Left lung (tissue), 10 donors: Measurements from ENCODE around the gene OSCAR. TPM values are rescaled to one million over a fixed set of nuclear protein-coding genes. Genes with fewer than 3 reads are reported as not detected.

ENCODE experiments used
- ATAC-seq: fragments of 200-7000 bp; cut with Tn5 transposase; one replicate; pipeline ENCODE4 v1.9.1; 2020; ENCODE audit warnings: moderate library complexity
- DNase-seq, 4 donors: peaks; one replicate each; pipeline ENCODE4 v3.0.0-alpha.2; 2013 to 2020
- H3K27ac ChIP-seq, 2 donors: fragments of 200-600 bp; sonication (generic) in 1 of 2; one replicate each; pipeline versions ENCODE4 v1.5.0 to v1.8.0; 2020 to 2021
- H3K27me3 ChIP-seq, 2 donors: fragments of 200-600 bp; sonication (generic) in 1 of 2; one replicate each; pipeline versions ENCODE4 v1.5.0 to v1.8.0; 2020 to 2021
- H3K36me3 ChIP-seq, 2 donors: fragments of 200-600 bp; sonication (generic) in 1 of 2; one replicate each; pipeline versions ENCODE4 v1.5.0 to v1.8.0; 2020 to 2021
- H3K4me1 ChIP-seq, 2 donors: fragments of 200-600 bp; one replicate each; pipeline ENCODE4 v1.8.0; 2021
- H3K4me3 ChIP-seq, 2 donors: fragments of 200-600 bp; sonication (generic) in 1 of 2; one replicate each; pipeline versions ENCODE4 v1.5.0 to v1.8.0; 2020 to 2021; ENCODE audit warnings: mild to moderate bottlenecking in 1 of 2
- H3K9me3 ChIP-seq, 2 donors: fragments of 200-600 bp; sonication (generic) in 1 of 2; one replicate each; pipeline versions ENCODE4 v1.5.0 to v1.8.0; 2020 to 2021
- intact Hi-C, 2 donors: fragments of 100-400 bp; cut with DNase I; formaldehyde crosslinking; loops; one replicate each; pipeline versions ENCODE4 v1.11.2 to v1.14.2; 2022
- polyA plus RNA-seq, 6 donors: library from polyadenylated mRNA; unstranded; fragments of 120-200 nt; gene quantifications; one replicate each; pipeline ENCODE4 v1.2.1, GENCODE V29; 2013; ENCODE audit not compliant: insufficient read length in 6 of 6
- total RNA-seq, 2 donors: library from RNA; stranded (reverse); fragmentation: NEBNext Ultra II Directional; extraction: Animal tissue kit (Norgen Biotek cat#: 25700); gene quantifications; one replicate each; pipeline ENCODE4 v1.2.1, GENCODE V29; 2021
- TF ChIP-seq, protein P1 (sequence below), 2 donors: fragments of 200-600 bp; sonication (generic) in 1 of 2; IDR thresholded peaks; one replicate each; pipeline versions ENCODE4 v1.5.0 to v1.8.0; 2021; ENCODE audit warnings: antibody characterized with exemption in 2 of 2
- donor health status: DM: no; HTN: yes; CAD: no.
- donor health status: DM: no; HTN: no; CAD: no.

Gene OSCAR
- total and polyA plus RNA-seq, 8 donors, result 0.43 to 57.1 (median 0.58) TPM

DNA sequence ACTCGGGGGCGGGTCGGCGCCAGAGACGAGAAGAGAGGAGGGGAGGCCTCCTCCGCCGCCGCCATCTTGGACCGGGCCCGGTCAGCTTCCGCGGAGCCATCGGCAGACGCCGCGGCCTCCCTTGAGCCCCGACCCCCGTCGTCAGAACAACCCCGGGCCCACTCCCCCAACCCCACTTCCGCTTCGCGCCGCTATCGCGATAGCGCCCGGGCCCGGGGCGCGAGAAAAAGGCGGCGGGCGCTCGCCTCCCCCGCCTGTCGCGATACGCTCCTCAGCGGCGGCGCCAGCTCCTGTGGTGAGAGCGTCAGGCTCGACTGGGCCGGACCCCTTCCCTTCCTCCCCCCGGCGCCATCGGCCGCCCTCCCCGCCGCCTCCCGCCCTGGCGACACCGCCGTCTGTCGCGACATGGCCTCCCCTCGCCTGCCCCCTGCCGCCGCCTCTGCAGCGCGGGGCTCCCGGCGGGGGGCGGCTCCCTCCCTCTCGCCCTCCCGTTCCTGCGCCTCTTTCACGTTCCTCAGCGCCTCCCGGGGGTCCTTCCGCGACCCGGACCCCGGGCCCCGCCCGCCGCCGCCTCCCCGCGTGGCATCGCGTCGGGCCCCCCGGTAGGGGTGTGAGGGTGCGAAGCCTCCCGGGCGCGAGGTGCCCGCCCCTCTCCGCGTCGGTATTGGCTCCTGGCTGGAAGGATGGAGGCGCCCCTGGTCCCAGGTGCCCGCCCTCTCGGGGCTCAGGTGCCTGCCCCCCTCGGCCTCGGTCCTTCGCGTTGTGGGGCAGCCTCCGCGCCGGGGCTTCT, 37.3 kb upstream of the OSCAR start, which contains the start of gene CNOT3:
Gene CNOT3, plus strand, starts transcription at position 64 of the 790 bp plus-strand sequence. CDS start 5,217 bp downstream, outside the sequence.
- Histone ChIP-seq H3K27ac (peak within 1 kb of the TSS; percentile 86 to 92), H3K27me3 (no peaks in the 10 kb centered on the region), H3K36me3 (peaks cover 0 to 17% of the 10 kb centered on the region in 2 donors), H3K9me3 (no peaks in the 10 kb centered on the region), H3K4me1 (peaks cover 17 to 52% of the 10 kb centered on the region in 2 donors), H3K4me3 (peak within 1 kb of the TSS; percentile 94 to 99)
- peak in 2 of 4 donors; percentile 46 to 88 for DNase-seq
- TF ChIP-seq, protein P1, sequence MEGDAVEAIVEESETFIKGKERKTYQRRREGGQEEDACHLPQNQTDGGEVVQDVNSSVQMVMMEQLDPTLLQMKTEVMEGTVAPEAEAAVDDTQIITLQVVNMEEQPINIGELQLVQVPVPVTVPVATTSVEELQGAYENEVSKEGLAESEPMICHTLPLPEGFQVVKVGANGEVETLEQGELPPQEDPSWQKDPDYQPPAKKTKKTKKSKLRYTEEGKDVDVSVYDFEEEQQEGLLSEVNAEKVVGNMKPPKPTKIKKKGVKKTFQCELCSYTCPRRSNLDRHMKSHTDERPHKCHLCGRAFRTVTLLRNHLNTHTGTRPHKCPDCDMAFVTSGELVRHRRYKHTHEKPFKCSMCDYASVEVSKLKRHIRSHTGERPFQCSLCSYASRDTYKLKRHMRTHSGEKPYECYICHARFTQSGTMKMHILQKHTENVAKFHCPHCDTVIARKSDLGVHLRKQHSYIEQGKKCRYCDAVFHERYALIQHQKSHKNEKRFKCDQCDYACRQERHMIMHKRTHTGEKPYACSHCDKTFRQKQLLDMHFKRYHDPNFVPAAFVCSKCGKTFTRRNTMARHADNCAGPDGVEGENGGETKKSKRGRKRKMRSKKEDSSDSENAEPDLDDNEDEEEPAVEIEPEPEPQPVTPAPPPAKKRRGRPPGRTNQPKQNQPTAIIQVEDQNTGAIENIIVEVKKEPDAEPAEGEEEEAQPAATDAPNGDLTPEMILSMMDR (IDR thresholded peaks at IDR 0.05), result no peak
- no peak for ATAC-seq
- intact Hi-C loops, result no loop called here

DNA sequence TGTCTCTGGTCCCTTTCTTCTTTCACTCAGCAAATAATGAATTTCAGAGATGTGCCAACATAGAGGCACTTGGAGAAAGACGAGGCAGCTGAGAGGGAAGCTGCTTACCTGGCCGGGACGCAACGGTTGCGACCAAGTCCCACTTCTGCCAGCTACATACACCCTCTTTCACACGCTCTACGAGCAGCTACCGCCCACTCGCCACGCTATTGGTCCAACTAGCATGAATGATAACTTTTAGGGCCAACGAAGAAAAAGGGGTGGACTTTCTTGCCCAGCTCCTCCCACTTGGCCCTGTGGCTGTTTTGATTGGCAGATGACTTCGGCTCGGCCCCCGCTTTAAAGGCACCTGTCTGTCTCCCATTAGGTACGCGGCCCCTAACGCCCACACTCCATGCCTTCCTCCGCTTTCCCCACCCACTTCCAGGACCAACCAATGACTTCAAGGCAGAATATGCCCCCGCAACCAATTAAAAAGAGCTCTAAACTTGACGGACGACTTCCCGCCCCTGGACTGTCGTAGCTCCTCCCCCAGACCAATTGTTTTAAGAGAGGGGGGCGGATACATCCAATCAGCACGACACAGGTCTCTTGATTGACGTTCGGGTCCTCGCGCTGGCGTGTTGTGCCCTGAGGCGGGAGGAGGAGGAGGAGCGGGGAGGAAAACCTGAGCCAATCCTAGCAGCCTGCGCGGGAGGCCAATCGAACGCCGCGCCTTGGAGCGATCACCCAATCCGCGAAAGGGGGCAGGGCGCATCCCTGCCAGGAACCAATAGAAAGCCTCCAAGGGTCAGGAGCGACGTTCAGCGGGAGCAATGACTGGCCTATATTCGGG, 36.5 kb upstream of the OSCAR start:
- H3K27ac ChIP-seq, result peak overlapping the region in 1 of 2 donors; percentile 92
- H3K36me3 ChIP-seq, result peaks cover 0 to 20% of the 10 kb centered on the region in 2 donors
- TF ChIP-seq, protein P1 (IDR thresholded peaks at IDR 0.05), result no peak
- peaks cover 17 to 52% of the 10 kb centered on the region in 2 donors for H3K4me1 ChIP-seq
- ATAC-seq, result peak; percentile 89
- peak overlapping the region; percentile 94 to 99 for H3K4me3 ChIP-seq
- no peaks in the 10 kb centered on the region for H3K27me3 ChIP-seq
- DNase-seq, result peak; percentile 98 to 100 (median 100)
- no peaks in the 10 kb centered on the region for H3K9me3 ChIP-seq
- intact Hi-C loops, result no loop called here

DNA sequence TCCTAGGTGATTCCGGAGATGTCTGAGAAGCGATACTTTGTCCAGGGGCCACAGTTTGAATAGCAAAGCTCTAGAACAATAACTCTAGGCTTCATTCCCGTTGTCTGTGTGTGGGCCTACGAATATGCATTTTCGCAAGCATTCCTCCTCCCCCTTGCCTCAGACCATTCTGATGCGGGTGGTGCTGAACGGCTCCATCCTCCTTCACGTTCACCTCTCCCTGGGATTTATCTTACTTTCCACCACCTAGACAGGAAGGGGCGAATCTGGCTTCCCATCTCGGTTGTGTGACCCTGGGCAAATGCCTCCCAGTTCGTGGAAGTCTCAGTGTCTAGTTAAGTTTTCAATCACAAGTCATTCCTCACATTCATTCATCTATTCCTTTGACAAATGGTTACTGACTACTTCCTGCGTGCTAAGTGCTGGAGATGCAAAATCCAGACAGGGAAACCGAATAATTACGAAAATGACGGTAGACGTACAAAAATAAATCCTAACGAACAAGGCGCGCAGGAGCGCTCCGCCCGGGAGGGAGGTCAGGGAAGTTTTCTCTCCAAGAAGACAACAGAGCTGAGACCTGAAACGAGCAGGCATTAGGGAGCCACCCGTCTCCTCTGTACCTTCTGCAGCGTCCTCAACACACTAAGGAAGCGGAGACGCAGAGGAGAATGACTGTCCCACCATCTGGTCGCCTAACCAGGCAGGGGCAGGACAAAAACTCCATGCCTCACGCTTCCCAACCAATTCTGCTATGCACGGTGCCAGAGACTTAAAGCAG, 35.7 kb upstream of the OSCAR start:
- intact Hi-C loops, result no loop called here
- ATAC-seq (no peak), DNase-seq (peak in 1 of 4 donors; percentile 73)
- Histone ChIP-seq H3K36me3 (peaks cover 0 to 28% of the 10 kb centered on the region in 2 donors), H3K4me1 (peaks cover 17 to 47% of the 10 kb centered on the region in 2 donors), H3K4me3 (peak overlapping the region; percentile 28 to 99), H3K27me3 (no peaks in the 10 kb centered on the region), H3K27ac (peak overlapping the region in 1 of 2 donors; percentile 92), H3K9me3 (no peaks in the 10 kb centered on the region)
- TF ChIP-seq, protein P1 (IDR thresholded peaks at IDR 0.05), result no peak

DNA sequence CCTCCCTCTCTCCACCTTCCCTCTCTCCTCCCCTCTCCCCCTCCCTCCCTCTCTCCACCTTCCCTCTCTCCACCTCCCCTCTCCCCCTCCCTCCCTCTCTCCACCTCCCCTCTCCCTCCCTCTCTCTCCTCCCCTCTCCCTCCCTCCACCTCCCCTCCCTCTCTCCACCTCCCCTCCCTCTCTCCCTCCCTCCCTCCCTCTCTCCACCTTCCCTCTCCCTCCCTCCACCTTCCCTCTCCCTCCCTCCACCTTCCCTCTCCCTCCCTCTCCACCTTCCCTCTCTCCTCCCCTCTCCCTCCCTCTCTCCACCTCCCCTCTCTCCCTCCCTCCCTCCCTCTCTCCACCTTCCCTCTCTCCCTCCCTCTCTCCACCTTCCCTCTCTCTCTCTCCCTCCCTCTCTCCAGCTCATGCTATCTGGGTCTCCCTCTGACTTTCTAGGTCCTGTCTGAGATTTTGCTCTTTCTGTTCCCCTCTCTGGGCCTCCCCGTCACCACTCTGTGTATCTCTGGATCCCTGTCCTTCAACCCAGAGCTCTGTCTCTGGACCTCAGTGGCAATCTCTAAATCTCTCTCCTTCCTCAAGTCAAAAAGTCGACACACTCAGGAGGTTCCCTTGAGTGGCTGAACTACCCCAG, 33.5 kb upstream of the OSCAR start:
- no peak for ATAC-seq
- intact Hi-C loops, result no loop called here
- H3K4me1 ChIP-seq, result peaks cover 9 to 25% of the 10 kb centered on the region in 2 donors

More for the DNA sequence above, 33.5 kb upstream of the OSCAR start:
- TF ChIP-seq, protein P1 (IDR thresholded peaks at IDR 0.05), result no peak
- no peak overlapping the region for H3K27ac ChIP-seq
- H3K4me3 ChIP-seq, result no peak overlapping the region
- DNase-seq, result no peak
- H3K9me3 ChIP-seq, result no peaks in the 10 kb centered on the region
- H3K36me3 ChIP-seq, result peaks cover 0 to 37% of the 10 kb centered on the region in 2 donors
- H3K27me3 ChIP-seq, result no peaks in the 10 kb centered on the region
